Skeletal muscle tissue (tissue), 4 donors: Measurements from ENCODE around the gene ERC2. TPM values are rescaled to one million over a fixed set of nuclear protein-coding genes. Genes with fewer than 3 reads are reported as not detected.

Experiments
- H3K27ac ChIP-seq: one replicate; pipeline ENCODE4 v1.7.0; 2013; ENCODE audit warnings: mild to moderate bottlenecking, low read depth, low read length, inconsistent platforms
- H3K27me3 ChIP-seq, 3 donors: one replicate each; pipeline ENCODE4 v1.7.0; 2013; ENCODE audit warnings: low read length in 3 of 3; ENCODE audit not compliant: control insufficient read depth in 3 of 3, insufficient read depth in 3 of 3
- H3K36me3 ChIP-seq, 3 donors: one replicate each; pipeline ENCODE4 v1.7.0; 2013; ENCODE audit warnings: low read length in 3 of 3; ENCODE audit not compliant: control insufficient read depth in 3 of 3, insufficient read depth in 3 of 3
- H3K4me1 ChIP-seq, 3 donors: one replicate each; pipeline ENCODE4 v1.7.0; 2013; ENCODE audit warnings: low read length in 3 of 3, mild to moderate bottlenecking in 3 of 3; ENCODE audit not compliant: control insufficient read depth in 3 of 3, insufficient read depth in 3 of 3
- H3K4me3 ChIP-seq, 3 donors: one replicate each; pipeline ENCODE4 v1.7.0; 2013; ENCODE audit warnings: low read length in 3 of 3
- H3K9ac ChIP-seq, 3 donors: one replicate each; pipeline ENCODE4 v1.7.0; 2013; ENCODE audit warnings: low read length in 3 of 3, mild to moderate bottlenecking in 3 of 3, moderate library complexity in 2 of 3, low read depth in 1 of 3
- H3K9me3 ChIP-seq, 3 donors: one replicate each; pipeline ENCODE4 v1.7.0; 2013; ENCODE audit warnings: low read length in 3 of 3; ENCODE audit not compliant: control insufficient read depth in 3 of 3
- total RNA-seq: library from RNA; depleted of rRNA; stranded (reverse); fragments of >200 nt; gene quantifications from one replicate; pipeline ENCODE4 v1.2.3, GENCODE V29; 2014
- donor health status: Osteomylitis.

The ERC2 gene
- total RNA-seq, 1 donor from 2014 or later, result 1.0 TPM

GRCh38 chr3:55604846-55605245 is 863.4 kb downstream of the ERC2 start:
- Histone ChIP-seq H3K27me3 (peaks cover 0 to 3% (median 3%) of the 10 kb centered on the region in 3 donors), H3K4me1 (no peaks in the 10 kb centered on the region), H3K4me3 (no peak overlapping the region), H3K36me3 (no peaks in the 10 kb centered on the region), H3K9ac (no peak overlapping the region), H3K27ac (no peak overlapping the region), H3K9me3 (no peaks in the 10 kb centered on the region)

GRCh38 chr3:55604402-55604801 is 863.9 kb downstream of the ERC2 start:
- Histone ChIP-seq H3K9ac (no peak overlapping the region), H3K4me3 (no peak overlapping the region), H3K27ac (no peak overlapping the region), H3K36me3 (no peaks in the 10 kb centered on the region), H3K9me3 (no peaks in the 10 kb centered on the region), H3K27me3 (peaks cover 0 to 3% (median 3%) of the 10 kb centered on the region in 3 donors), H3K4me1 (no peaks in the 10 kb centered on the region)

- Histone ChIP-seq H3K4me3 (no peak overlapping the region), H3K9me3 (no peaks in the 10 kb centered on the region), H3K27ac (no peak overlapping the region), H3K4me1 (no peaks in the 10 kb centered on the region), H3K27me3 (peaks cover 0 to 3% (median 0%) of the 10 kb centered on the region in 3 donors), H3K36me3 (no peaks in the 10 kb centered on the region), H3K9ac (no peak overlapping the region)
Measured at GRCh38 chr3:55601366-55602080, 866.7 kb downstream of the ERC2 start.

- Histone ChIP-seq H3K27me3 (peaks cover 0 to 3% (median 0%) of the 10 kb centered on the region in 3 donors), H3K27ac (no peak overlapping the region), H3K36me3 (no peaks in the 10 kb centered on the region), H3K4me1 (no peaks in the 10 kb centered on the region), H3K4me3 (no peak overlapping the region), H3K9me3 (no peaks in the 10 kb centered on the region), H3K9ac (no peak overlapping the region)
Measured at GRCh38 chr3:55598224-55598623, 870.0 kb downstream of the ERC2 start.

GRCh38 chr3:55597641-55598040 is 870.6 kb downstream of the ERC2 start:
- H3K9me3 ChIP-seq, result no peaks in the 10 kb centered on the region
- no peaks in the 10 kb centered on the region for H3K4me1 ChIP-seq
- H3K27ac ChIP-seq, result no peak overlapping the region
- H3K4me3 ChIP-seq, result no peak overlapping the region
- peaks cover 0 to 3% (median 0%) of the 10 kb centered on the region in 3 donors for H3K27me3 ChIP-seq
- H3K9ac ChIP-seq, result no peak overlapping the region
- no peaks in the 10 kb centered on the region for H3K36me3 ChIP-seq

- H3K9me3 ChIP-seq, result no peaks in the 10 kb centered on the region
Measured at GRCh38 chr3:55596212-55596611, 872.1 kb downstream of the ERC2 start.

GRCh38 chr3:55595420-55595819 is 872.8 kb downstream of the ERC2 start:
- Histone ChIP-seq H3K4me3 (no peak overlapping the region), H3K9ac (no peak overlapping the region), H3K4me1 (no peaks in the 10 kb centered on the region), H3K9me3 (no peaks in the 10 kb centered on the region), H3K27me3 (no peaks in the 10 kb centered on the region), H3K36me3 (no peaks in the 10 kb centered on the region), H3K27ac (no peak overlapping the region)

More at GRCh38 chr3:55596212-55596611, 872.1 kb downstream of the ERC2 start:
- Histone ChIP-seq H3K27ac (no peak overlapping the region), H3K36me3 (no peaks in the 10 kb centered on the region), H3K27me3 (peaks cover 0 to 3% (median 0%) of the 10 kb centered on the region in 3 donors), H3K9ac (no peak overlapping the region), H3K4me3 (no peak overlapping the region), H3K4me1 (no peaks in the 10 kb centered on the region)

- Histone ChIP-seq H3K4me3 (no peak overlapping the region), H3K27ac (no peak overlapping the region), H3K36me3 (no peaks in the 10 kb centered on the region), H3K9ac (no peak overlapping the region), H3K9me3 (no peaks in the 10 kb centered on the region), H3K27me3 (peaks cover 0 to 3% (median 0%) of the 10 kb centered on the region in 3 donors), H3K4me1 (no peaks in the 10 kb centered on the region)
Measured at GRCh38 chr3:55592572-55592971, 875.7 kb downstream of the ERC2 start.

- H3K9ac ChIP-seq, result no peak overlapping the region
- no peaks in the 10 kb centered on the region for H3K36me3 ChIP-seq
- no peaks in the 10 kb centered on the region for H3K9me3 ChIP-seq
- peaks cover 0 to 3% (median 0%) of the 10 kb centered on the region in 3 donors for H3K27me3 ChIP-seq
- no peak overlapping the region for H3K4me3 ChIP-seq
- H3K4me1 ChIP-seq, result no peaks in the 10 kb centered on the region
- no peak overlapping the region for H3K27ac ChIP-seq
Measured at GRCh38 chr3:55591888-55592287, 876.4 kb downstream of the ERC2 start.

- Histone ChIP-seq H3K9me3 (no peaks in the 10 kb centered on the region), H3K27me3 (peaks cover 0 to 3% (median 0%) of the 10 kb centered on the region in 3 donors), H3K4me3 (no peak overlapping the region), H3K36me3 (no peaks in the 10 kb centered on the region), H3K9ac (no peak overlapping the region), H3K27ac (no peak overlapping the region), H3K4me1 (no peaks in the 10 kb centered on the region)
Measured at GRCh38 chr3:55588146-55588765, 880.0 kb downstream of the ERC2 start.
